Measurements from ENCODE around the gene FBRSL1. TPM values are rescaled to one million over a fixed set of nuclear protein-coding genes. Genes with fewer than 3 reads are reported as not detected.

The FBRSL1 gene
- total and polyA plus RNA-seq, 9 donors: 6.9 to 72.9 (median 54.2) TPM

DNA sequence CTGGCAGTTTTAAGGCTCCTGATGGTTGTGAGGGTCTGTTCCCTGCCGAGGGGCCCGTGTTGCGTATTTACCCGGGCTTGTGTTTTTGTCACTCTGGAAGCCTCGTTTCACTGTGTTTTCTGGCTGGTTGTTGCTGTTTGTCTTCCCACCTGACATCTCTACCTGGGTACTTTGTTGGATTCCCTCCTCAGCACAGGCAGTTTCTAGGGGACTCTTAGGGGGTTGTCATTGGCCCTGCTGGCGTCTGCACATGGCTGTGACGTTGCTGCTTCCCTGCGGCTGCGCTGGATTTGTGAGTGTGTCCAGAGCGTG lies 6.4 kb downstream of the FBRSL1 start:
- H3K27me3 ChIP-seq (ENCODE audit: control insufficient read depth, insufficient read depth, low read length): no peaks in the 10 kb centered on the region
- no peak overlapping the region for H3K4me3 ChIP-seq (ENCODE audit: low read length)
- no peaks in the 10 kb centered on the region for H3K9me3 ChIP-seq (replicated peaks; ENCODE audit: control insufficient read depth, low read depth, low read length)
- no peak for DNase-seq
- H3K27ac ChIP-seq (ENCODE audit: low read length): peak overlapping the region; percentile 77
- peaks cover 13% of the 10 kb centered on the region for H3K36me3 ChIP-seq (ENCODE audit: control insufficient read depth, insufficient read depth, low read length)
- 64% methylated on average over 4 of the region's 10 CpGs for WGBS (ENCODE audit: insufficient coverage)
- peaks cover 98% of the 10 kb centered on the region for H3K4me1 ChIP-seq (ENCODE audit: control insufficient read depth, insufficient read depth, low read length)

DNA sequence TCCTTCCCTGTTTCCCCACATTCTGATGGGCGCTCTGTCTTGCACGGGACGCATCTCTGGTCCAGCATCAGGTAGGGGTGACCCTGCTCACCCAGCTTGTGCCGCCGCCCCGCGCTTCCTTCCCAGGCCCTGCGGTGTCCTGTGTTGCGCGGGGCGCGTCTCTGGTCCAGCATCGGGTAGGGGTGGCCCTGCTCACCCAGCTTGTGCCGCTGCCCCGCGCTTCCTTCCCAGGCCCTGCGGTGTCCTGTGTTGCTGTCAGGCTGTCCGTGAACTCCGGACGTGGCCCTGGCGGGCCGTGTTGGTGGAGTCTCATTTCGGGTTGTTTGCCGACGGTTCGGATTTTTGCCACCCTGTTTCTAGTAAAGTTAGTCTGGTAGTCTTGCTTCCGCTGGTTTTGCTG lies 6.8 kb downstream of the FBRSL1 start:
- WGBS (ENCODE audit: insufficient coverage): 92% methylated on average over 21 of the region's 27 CpGs
- Histone ChIP-seq H3K4me1 (ENCODE audit: control insufficient read depth, insufficient read depth, low read length) (peaks cover 98% of the 10 kb centered on the region), H3K27ac (ENCODE audit: low read length) (peak overlapping the region; percentile 77), H3K9me3 (replicated peaks; ENCODE audit: control insufficient read depth, low read depth, low read length) (no peaks in the 10 kb centered on the region), H3K36me3 (ENCODE audit: control insufficient read depth, insufficient read depth, low read length) (peaks cover 13% of the 10 kb centered on the region), H3K27me3 (ENCODE audit: control insufficient read depth, insufficient read depth, low read length) (no peaks in the 10 kb centered on the region), H3K4me3 (ENCODE audit: low read length) (no peak overlapping the region)
- DNase-seq: no peak

- Histone ChIP-seq H3K4me3 (ENCODE audit: low read length) (no peak overlapping the region), H3K36me3 (ENCODE audit: control insufficient read depth, insufficient read depth, low read length) (peaks cover 13% of the 10 kb centered on the region), H3K27me3 (ENCODE audit: control insufficient read depth, insufficient read depth, low read length) (no peaks in the 10 kb centered on the region), H3K9me3 (replicated peaks; ENCODE audit: control insufficient read depth, low read depth, low read length) (no peaks in the 10 kb centered on the region), H3K4me1 (ENCODE audit: control insufficient read depth, insufficient read depth, low read length) (peaks cover 97% of the 10 kb centered on the region), H3K27ac (ENCODE audit: low read length) (no peak overlapping the region)
- WGBS (ENCODE audit: insufficient coverage): 80% methylated on average over 25 of the region's 28 CpGs
- DNase-seq: no peak
Observed at GRCh38 chr12:132497514-132498405, 7.8 kb downstream of the FBRSL1 start.

DNA sequence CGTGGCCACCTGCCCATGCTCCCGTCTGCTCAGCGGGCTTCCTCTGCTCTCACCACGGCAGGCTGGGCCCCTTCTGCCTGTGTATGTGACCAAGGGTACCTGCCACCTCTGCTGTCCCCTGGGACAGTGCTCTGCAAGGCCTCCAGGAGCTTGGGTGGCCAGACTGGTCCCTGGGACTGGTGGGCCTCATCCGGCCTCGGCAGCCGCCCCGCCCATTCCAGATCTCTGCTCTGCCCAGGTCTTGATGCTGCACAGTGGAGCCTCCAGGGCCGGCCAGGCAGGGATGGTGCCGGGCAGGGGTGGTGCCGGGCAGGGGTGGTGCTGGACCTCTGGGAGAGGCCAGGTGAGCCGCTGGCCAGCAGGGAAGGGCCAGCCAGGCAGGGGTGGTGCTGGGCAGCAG lies 9.0 kb downstream of the FBRSL1 start:
- no peak overlapping the region for H3K4me3 ChIP-seq (ENCODE audit: low read length)
- H3K9me3 ChIP-seq (replicated peaks; ENCODE audit: control insufficient read depth, low read depth, low read length): no peaks in the 10 kb centered on the region
- H3K27ac ChIP-seq (ENCODE audit: low read length): no peak overlapping the region
- no peaks in the 10 kb centered on the region for H3K27me3 ChIP-seq (ENCODE audit: control insufficient read depth, insufficient read depth, low read length)
- DNase-seq: no peak
- peaks cover 10% of the 10 kb centered on the region for H3K36me3 ChIP-seq (ENCODE audit: control insufficient read depth, insufficient read depth, low read length)
- peaks cover 97% of the 10 kb centered on the region for H3K4me1 ChIP-seq (ENCODE audit: control insufficient read depth, insufficient read depth, low read length)
- 85% methylated on average over 12 of the region's 12 CpGs for WGBS (ENCODE audit: insufficient coverage)

DNA sequence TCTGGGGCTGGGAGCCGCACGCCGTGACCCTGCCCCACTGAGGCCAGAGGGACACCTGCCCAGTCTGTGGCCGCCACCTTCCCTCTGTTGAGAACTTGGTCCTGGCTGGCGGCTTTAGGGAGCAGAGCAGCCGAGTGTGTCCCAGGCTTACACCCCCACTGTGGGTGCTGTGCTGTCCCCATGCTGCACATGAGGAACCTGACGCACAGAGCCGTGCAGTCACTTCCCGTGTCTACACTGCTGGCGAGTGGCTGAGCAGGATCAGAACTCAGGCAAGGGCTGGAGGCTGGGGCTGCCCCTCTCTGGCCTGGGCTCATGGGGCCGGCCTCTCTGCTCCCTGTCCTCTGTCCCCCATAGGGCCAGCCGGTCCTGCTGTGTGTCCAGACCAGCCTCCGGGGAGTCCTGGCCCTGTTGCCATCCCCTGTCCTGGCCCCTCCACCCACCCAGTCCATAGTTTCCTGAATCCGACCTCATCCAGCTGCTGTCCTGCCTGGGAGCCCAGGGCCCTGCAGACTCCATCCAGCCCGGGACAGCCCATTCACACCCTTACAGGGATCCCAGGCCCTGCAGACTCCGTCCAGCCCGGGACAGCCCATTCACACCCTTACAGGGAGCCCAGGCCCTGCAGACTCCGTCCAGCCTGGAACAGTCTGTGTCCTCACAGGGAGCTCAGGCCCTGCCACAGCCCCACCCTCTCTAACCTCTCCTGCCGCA lies 10.3 kb downstream of the FBRSL1 start:
- peaks cover 97% of the 10 kb centered on the region for H3K4me1 ChIP-seq (ENCODE audit: control insufficient read depth, insufficient read depth, low read length)
- no peak for DNase-seq
- no peaks in the 10 kb centered on the region for H3K27me3 ChIP-seq (ENCODE audit: control insufficient read depth, insufficient read depth, low read length)
- H3K36me3 ChIP-seq (ENCODE audit: control insufficient read depth, insufficient read depth, low read length): peaks cover 1% of the 10 kb centered on the region
- WGBS (ENCODE audit: insufficient coverage): 62% methylated on average over 19 of the region's 19 CpGs
- no peak overlapping the region for H3K4me3 ChIP-seq (ENCODE audit: low read length)
- H3K9me3 ChIP-seq (replicated peaks; ENCODE audit: control insufficient read depth, low read depth, low read length): no peaks in the 10 kb centered on the region
- no peak overlapping the region for H3K27ac ChIP-seq (ENCODE audit: low read length)

DNA sequence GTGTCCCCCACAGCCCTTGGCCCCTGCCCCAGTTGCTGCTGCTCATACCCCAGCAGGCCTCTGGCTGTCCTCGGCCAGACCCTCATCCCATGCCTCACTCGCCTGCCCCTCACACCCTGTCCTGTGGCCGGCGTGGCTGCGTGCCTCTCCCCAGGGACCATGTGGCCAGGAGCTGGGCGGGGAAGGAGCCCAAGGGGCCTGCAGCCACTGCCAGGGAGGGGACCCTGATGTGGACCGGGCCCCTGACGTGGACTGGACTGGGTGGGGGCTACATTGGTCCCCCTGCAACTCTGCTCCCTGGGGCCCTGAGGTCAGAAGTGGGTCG lies 10.9 kb downstream of the FBRSL1 start:
- peaks cover 97% of the 10 kb centered on the region for H3K4me1 ChIP-seq (ENCODE audit: control insufficient read depth, insufficient read depth, low read length)
- 72% methylated on average over 9 of the region's 9 CpGs for WGBS (ENCODE audit: insufficient coverage)
- H3K4me3 ChIP-seq (ENCODE audit: low read length): no peak overlapping the region
- H3K27me3 ChIP-seq (ENCODE audit: control insufficient read depth, insufficient read depth, low read length): no peaks in the 10 kb centered on the region
- no peaks in the 10 kb centered on the region for H3K9me3 ChIP-seq (replicated peaks; ENCODE audit: control insufficient read depth, low read depth, low read length)
- no peaks in the 10 kb centered on the region for H3K36me3 ChIP-seq (ENCODE audit: control insufficient read depth, insufficient read depth, low read length)
- no peak overlapping the region for H3K27ac ChIP-seq (ENCODE audit: low read length)
- DNase-seq: no peak

DNA sequence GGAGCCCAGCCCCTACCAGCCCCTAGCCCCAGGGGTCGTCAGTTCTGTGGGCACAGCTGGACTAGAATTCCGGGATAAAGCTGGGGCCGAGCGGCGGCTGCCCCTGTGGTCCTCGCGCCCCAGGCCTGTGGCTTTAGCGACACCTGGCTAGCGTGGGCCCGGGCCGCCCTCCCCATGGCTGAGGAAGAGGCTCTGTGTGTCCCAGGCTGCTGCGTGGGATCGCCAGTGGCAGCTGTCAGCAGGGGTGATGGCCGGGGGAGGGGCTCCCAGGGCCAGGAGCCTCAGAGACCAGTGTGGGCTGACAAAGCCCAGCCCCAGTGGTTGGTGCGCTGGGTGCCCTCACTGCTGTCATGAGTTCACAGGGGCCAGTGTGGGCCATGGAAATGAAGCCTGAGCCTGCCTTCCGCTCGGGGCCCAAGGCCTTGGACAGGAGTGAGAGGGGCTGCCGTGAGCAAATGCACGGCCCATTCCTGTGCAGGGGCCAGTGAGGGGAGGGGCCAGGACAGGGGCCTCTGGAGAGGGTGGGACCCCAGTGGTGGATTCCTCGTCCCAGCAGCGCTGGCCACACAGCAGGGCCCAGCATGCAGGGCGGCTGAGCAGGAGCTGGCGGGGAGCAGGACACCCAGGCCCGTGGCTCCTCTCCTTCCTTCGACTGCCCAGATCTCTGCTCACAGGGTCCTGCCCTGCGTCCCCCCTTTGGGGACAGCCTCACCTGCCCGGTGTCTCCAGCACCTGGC lies 11.4 kb downstream of the FBRSL1 start:
- Histone ChIP-seq H3K4me1 (ENCODE audit: control insufficient read depth, insufficient read depth, low read length) (peaks cover 97% of the 10 kb centered on the region), H3K27ac (ENCODE audit: low read length) (no peak overlapping the region), H3K9me3 (replicated peaks; ENCODE audit: control insufficient read depth, low read depth, low read length) (no peaks in the 10 kb centered on the region), H3K36me3 (ENCODE audit: control insufficient read depth, insufficient read depth, low read length) (no peaks in the 10 kb centered on the region), H3K27me3 (ENCODE audit: control insufficient read depth, insufficient read depth, low read length) (no peaks in the 10 kb centered on the region), H3K4me3 (ENCODE audit: low read length) (no peak overlapping the region)
- DNase-seq: no peak
- 69% methylated on average over 24 of the region's 27 CpGs for WGBS (ENCODE audit: insufficient coverage)

- H3K4me1 ChIP-seq (ENCODE audit: control insufficient read depth, insufficient read depth, low read length): peaks cover 98% of the 10 kb centered on the region
- DNase-seq: no peak
- no peak overlapping the region for H3K4me3 ChIP-seq (ENCODE audit: low read length)
- WGBS (ENCODE audit: insufficient coverage): 70% methylated on average over 14 of the region's 24 CpGs
- no peak overlapping the region for H3K27ac ChIP-seq (ENCODE audit: low read length)
- H3K27me3 ChIP-seq (ENCODE audit: control insufficient read depth, insufficient read depth, low read length): no peaks in the 10 kb centered on the region
- H3K9me3 ChIP-seq (replicated peaks; ENCODE audit: control insufficient read depth, low read depth, low read length): no peaks in the 10 kb centered on the region
- H3K36me3 ChIP-seq (ENCODE audit: control insufficient read depth, insufficient read depth, low read length): no peaks in the 10 kb centered on the region
Observed at GRCh38 chr12:132502149-132502881, 12.4 kb downstream of the FBRSL1 start.

DNA sequence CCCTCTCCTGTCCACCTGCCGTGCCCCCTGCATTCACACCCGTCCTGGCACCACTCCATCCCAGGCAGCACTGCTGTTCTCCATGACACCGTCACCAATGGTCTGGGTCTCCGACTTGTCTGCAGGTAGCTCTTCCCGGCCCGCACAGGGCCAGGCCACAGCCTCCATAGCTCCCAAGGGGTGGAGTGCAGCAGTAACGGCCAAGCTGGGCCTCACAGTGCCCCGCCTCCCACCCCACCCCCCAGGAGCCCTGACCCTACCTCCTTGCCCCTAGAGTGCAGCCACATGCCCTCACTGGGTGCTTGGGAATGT lies 12.9 kb downstream of the FBRSL1 start:
- WGBS (ENCODE audit: insufficient coverage): 65% methylated on average over 8 of the region's 8 CpGs
- no peak for DNase-seq
- peaks cover 97% of the 10 kb centered on the region for H3K4me1 ChIP-seq (ENCODE audit: control insufficient read depth, insufficient read depth, low read length)
- no peak overlapping the region for H3K4me3 ChIP-seq (ENCODE audit: low read length)
- no peaks in the 10 kb centered on the region for H3K9me3 ChIP-seq (replicated peaks; ENCODE audit: control insufficient read depth, low read depth, low read length)
- H3K27me3 ChIP-seq (ENCODE audit: control insufficient read depth, insufficient read depth, low read length): no peaks in the 10 kb centered on the region
- no peaks in the 10 kb centered on the region for H3K36me3 ChIP-seq (ENCODE audit: control insufficient read depth, insufficient read depth, low read length)
- no peak overlapping the region for H3K27ac ChIP-seq (ENCODE audit: low read length)

All from muscle of leg (tissue), 11 donors.